ENCODE results near the gene CHCHD6.
"Not testable (repeated sequence)": the region's sequence is repeated elsewhere in the genome, so short reads cannot be mapped to it uniquely, and the experiment has no call there.

CHCHD6 gene

DNA sequence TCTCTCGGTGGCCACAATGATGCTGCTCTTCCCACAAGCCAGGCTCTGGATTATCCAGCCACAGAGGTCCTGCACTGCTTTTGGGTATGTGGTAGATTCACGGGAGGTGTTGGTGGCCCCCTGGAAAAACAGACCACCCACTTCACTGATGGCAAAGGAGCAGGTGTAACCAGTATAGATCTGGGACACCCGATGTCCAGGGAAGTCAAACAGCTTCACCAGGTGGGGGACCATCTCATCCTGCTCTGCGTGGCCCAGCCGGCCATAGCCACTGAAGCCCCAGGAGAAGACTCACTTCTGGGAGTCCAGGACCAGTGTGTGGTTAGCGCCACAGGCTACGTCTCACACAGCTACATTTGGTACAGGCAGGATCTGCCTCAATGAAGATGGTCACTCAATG is 62.6 kb downstream of the CHCHD6 start:
- no peak for DNase-seq (ENCODE audit: low spot score)

DNA sequence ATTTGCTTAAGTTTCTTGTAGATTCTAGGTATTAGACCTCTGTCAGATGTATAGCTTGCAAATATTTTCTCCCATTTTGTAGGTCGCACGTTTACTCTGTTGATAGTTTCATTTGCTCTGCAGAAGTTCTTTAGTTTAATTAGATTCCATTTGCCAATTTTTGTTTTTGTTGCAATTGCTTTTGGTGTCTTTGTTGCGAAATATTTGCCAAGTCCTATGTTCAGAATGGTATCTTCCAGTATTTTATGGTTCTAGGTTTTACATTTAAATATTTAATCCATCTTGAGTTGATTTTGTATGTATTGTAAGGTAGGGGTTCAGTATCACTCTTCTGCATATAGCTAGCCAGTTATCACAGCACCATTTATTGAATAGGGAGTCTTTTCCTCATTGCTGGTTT is 64.9 kb downstream of the CHCHD6 start:
- DNase-seq (ENCODE audit: low spot score) = no peak

DNA sequence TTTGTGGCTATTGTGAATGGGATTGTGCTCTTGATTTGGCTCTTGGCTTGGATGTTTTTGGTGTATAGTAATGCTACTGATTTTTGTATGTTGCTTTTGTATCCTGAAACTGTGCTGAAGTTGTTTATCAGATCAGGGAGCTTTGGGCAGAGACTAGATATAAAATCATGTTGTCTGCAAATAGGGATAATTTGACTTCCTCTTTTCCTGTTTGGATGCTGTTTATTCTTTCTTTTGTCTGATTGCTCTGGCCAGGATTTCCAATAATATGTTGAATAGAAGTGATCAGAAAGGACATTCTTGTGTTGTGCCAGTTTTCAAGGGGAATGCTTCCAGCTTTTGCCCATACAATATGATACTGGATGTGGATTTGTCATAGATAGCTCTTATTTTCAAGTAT is 66.1 kb downstream of the CHCHD6 start:
- no peak for DNase-seq (ENCODE audit: low spot score)

DNA sequence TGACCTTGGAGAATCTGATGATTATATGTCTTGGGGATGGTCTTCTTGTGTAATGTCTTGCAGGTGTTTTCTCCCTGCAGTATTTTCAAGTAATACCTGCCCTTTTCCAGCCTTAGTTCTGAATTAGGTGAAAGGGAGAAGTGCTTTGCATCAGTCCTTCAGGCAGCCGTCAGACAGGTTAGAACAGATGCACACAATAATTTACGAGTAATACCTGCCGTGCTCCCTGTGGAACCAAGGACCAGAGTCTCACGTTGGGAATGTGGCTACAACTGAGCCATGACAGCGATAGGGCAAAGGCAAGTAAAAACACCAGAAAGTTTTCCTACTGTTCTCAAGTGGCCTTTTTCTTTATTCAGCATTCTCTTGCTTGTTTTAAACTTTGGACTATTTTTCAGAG is 69.1 kb downstream of the CHCHD6 start:
- no peak for DNase-seq (ENCODE audit: low spot score)

DNA sequence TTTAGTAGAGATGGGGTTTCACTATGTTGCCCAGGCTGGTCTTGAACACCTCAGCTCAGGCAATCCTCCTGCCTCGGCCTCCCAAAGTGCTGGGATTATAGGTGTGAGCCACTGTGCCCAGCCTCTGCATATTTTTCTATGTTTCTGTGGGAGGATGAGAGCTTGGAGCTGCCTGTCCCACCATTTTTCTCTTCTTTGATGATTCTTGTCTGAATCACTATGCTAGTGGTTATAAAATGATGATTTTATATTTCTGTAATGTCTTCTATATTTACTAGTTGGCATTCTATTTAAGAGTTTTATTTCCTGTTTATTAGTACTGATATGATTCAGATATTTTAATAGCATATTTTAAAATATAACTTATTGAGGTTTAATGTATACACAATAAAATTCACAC is 69.7 kb downstream of the CHCHD6 start:
- DNase-seq (ENCODE audit: low spot score) = no peak

DNA sequence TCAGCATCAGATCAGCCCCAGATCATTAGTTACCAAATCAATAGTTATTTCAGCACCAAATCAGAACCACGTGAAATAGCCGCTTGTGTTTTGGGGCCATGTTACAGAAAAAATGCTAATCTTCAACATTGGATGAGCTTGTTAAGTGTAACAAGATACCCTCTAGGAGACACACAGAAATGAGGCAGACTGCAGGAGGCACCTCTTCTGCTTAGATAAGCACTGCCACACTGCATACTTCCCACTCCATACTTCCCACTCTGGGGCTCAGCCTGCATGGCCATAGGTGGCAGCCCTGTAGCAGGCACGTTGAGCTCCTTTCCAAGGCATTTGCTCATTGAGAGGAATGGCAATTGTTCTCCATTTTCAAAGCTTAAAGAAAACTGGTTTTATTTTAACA is 73.3 kb downstream of the CHCHD6 start:
- no peak for DNase-seq (ENCODE audit: low spot score)

DNA sequence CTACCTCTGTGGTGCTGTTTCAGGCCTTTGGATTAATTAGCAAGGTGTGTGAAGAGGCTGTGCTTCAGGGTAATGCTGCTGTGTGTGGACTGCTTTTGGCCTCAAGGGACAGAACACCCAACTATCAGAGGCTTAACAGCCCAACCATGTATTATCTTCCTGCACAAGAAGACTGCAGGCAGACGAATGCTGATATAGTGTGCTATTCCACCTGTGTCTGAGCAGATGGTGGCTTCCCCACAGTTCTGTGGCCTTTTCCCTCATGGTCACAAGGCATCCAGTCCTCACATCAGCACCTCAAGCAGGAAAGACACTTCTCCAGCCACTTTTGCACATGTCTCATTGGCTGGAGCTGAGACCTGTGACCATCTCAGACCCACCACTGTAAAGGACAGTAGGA is 76.6 kb downstream of the CHCHD6 start:
- no peak for DNase-seq (ENCODE audit: low spot score)

DNA sequence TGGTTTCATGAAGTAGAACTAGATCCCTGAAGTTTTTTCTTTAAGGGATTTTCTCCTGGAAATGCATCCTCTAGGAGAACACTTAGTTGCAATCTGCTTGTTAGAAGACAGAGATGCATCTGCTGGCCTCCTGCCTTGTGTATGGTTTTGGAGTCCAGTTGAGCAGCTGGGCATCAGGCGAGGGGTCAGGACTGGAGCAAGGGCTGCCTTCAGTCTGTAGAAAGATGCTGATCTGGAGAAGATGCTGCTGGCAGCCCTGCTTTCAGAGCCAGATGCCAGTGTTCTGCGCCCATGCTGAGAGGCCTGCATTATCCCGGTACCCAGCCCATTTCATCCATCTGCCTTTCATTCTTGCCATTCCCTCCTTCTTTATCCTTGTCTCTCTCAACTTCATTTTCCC is 77.4 kb downstream of the CHCHD6 start:
- no peak for DNase-seq (ENCODE audit: low spot score)

DNA sequence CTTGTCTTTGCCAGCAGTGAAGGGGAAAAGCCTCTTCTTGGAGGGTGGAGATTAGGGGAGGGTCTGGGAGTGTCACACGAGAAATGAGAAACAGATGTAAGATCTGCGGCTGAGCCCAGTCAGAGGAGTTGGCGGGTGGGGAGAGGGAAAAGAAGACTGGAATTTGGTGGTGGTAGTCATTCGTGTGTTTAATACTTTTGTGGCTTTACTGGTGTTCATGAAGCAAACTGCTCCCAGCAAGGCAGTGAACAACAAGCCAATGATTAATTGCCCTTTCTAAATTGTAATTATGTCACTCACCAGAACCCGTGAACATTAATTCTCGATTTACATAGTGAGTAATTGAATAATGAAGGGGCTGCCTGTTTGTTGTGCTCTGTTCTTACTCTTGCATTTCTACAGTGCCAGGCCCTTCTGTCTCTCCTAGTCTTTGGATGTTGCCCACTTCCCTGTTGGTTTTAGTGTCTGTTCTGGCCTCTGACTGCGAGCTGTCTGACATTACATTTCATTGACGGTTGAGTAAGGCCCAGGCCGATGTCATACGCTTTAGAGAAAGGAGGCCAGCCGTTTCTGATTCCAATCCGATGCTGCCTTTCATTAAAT is 78.0 kb downstream of the CHCHD6 start:
- no peak for DNase-seq (ENCODE audit: low spot score)

DNA sequence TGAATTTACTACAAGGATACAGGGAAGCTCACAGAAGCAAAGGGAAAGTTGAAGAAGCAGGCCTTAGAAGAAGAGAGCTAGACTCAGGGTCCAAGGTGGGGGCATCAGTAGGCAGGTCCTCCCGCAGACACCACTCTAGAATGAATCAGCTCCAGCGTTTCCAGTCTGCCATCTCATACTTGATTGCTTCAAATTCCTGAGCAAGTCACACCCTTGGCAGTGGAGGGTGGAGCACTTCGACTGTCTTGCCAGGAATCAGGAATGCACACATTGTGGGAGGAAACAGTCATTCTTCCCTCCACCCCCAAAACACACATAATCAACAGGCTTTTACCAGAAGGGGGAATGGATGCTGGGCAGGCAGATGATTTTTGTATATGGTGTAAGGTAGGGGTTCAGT is 78.5 kb downstream of the CHCHD6 start:
- DNase-seq (ENCODE audit: low spot score) = no peak

DNA sequence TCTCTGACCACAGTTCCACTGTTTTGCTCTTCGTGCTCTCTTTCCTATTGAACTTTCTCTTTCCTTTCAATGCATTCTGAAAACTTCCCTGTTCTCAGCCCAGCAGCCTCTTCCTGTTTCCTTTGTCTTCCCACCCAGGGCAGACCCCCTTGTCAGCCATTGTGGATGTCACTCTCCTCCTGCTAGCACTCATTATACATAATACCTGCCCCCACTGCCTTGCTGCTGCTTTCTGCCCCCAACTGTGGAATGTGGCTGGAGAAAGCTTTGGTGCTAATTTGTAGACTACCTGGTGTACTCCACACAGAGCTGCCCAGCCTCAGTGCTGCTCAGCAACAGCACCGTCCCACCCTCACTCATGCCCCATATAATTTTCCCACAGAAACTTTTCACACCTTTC is 80.2 kb downstream of the CHCHD6 start:
- DNase-seq (ENCODE audit: low spot score) = no peak

DNA sequence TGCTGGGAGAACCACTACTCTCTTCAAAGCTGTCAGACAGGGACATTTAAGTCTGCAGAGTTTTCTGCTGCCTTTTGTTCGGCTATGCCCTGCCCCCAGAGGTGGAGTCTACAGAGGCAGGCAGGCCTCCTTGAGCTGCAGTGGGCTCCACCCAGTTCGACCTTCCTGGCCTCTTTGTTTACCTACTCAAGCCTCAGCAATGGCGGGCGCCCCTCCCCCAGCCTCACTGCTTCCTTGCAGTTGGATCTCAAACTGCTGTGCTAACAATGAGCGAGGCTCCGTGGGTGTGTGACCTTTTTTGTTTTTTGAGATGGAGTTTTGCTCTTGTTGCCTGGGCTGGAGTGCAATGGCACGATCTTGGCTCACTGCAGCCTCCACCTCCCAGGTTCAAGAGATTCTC is 87.3 kb downstream of the CHCHD6 start:
- DNase-seq (ENCODE audit: low spot score) = not testable (repeated sequence)

DNA sequence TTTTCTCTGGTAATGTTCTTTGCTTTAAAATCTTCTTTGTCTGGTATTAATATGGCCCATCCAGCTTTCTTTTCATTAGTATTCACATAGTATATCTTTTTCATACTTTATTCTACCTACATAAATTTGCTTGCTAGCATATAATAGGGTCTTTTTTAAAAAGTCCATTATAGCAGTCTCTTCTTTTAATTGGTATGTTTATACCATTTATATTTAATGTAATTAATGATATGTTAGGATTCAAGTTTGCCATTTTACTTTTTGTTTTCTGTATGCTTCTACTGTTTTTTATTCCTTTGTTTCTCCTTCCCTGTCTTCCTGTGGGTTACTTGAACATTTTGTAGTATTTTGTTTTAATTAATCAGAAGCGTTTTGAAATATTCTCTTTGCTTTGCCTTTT is 89.0 kb downstream of the CHCHD6 start:
- DNase-seq (ENCODE audit: low spot score) = no peak

DNA sequence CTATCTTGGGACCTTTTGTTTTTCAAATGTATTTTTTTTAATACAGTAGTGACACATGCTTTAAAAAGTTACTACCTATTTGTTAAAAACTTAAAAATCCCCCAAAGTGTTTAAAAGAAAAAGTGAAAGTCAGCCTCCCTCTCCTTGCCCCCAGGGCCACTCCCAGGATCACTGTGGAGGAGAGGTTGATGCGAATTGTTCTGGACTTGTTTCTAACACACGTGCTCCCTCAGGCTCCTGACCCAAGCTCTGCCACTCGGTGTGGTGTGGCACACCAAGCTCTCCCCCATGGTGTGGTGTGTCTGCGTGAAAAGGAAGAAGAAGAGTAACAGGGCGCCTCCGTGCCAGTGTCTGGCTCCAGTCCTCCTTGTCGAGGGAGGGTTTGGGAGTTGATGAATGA is 93.5 kb downstream of the CHCHD6 start:
- DNase-seq (ENCODE audit: low spot score) = no peak

DNA sequence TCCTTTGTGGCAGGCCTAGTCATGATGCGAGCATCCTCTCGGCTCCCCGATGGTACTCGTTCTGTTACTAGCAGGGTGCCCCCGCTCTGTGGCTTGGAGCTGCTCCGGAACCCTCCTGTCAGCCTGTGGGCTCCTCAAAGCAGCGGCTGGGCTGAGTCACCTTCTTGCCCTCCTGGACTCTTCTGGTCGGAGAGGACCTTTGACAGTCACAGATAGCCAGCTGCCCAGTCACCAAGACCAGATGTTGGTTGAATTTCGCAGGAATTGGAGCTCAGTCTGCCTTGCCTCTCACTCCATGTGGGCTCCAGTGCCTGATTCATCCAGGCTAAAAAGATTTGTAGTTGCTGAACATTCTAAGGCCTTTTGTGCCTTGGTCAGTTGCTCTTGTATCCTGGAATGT is 94.5 kb downstream of the CHCHD6 start:
- no peak for DNase-seq (ENCODE audit: low spot score)

DNA sequence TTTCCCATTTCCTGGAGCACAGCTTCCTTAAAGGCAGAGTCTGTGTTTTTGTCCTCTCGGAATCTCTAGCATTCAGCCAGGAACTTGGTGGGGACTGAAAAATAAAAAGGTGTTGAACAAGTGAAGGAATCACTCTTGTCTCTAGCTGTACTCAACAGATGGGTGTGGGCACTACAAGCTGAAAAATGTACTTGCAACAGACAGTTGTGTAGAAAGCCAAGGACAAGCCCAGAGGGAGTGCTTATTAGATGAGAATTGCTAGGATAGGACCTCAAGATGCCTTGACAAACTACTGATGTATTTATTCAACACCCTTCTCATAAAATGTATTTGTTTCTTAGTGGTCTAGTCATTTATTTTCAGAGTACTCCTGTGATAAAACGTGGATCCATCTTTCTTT is 95.1 kb downstream of the CHCHD6 start:
- DNase-seq (ENCODE audit: low spot score) = no peak

DNA sequence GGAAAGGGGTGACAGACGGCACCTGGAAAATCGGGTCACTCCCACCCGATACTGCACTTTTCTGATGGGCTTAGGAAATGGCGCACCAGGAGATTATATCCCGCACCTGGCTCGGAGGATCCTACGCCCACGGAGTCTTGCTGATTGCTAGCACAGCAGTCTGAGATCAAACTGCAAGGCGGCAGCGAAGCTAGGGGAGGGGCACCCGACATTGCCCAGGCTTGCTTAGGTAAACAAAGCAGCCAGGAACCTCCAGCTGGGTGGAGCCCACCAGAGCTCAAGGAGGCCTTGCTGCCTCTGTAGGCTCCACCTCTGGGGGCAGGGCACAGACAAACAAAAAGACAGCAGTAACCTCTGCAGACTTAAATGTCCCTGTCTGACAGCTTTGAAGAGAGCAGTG is 97.3 kb downstream of the CHCHD6 start:
- not testable (repeated sequence) for DNase-seq (ENCODE audit: low spot score)

DNA sequence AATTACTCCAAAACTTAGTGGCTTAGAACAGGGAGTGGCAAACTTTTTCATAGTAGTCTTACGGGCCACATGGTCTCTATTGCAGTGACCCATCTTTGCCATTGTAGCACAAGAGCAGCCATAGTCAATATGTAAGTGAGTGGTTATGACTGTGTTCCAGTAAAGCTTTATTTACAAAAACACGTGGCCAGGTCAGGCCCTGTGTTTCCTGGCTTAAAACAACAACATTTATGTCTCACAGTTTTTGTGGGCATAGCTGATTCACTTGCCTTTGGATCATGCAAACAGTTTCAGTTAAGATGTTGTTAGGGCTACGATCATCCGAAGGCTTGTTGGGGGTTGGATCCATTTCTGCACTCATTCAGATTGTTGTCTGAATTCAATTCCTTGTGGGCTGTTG is 103.8 kb downstream of the CHCHD6 start:
- DNase-seq (ENCODE audit: low spot score) = no peak

DNA sequence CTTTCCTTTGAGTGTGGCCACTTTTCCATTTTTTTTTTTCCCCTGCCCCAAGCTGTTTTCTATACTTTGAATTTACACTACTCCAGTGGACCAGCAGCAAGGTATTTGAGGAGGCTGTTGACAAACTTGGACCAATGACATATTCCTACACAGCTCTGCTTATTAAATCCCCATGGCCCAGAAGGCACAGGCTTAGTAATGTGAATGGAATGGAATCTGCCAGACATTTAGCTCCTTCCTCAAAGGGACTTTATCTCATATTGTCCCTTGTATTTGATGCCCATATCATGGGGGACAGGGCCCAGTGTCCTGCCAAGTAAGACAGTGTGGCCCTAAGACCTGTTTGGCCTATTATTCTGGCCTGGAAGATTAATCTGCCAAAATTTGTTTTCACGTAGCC is 107.5 kb downstream of the CHCHD6 start:
- no peak for DNase-seq (ENCODE audit: low spot score)

DNA sequence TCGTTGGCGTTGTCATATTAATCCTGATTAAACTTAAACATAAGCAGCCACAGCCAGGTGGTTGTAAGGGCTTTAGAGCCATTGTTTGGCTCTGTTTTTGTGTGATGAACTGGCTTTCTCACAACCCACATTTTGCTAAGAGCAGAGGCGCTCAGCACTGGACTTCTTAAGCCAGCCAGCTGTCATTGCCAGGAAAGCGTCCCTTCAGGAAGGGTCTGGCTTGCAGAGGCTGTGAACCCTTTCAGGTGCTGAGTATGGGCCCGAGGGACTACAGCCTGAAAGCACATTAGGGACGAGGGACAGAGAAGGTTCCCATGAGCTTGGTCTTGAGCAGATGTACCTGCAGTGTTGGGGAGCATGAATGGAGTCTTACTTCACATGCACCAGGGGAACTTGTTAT is 112.3 kb downstream of the CHCHD6 start:
- DNase-seq (ENCODE audit: low spot score) = peak; percentile 46

DNA sequence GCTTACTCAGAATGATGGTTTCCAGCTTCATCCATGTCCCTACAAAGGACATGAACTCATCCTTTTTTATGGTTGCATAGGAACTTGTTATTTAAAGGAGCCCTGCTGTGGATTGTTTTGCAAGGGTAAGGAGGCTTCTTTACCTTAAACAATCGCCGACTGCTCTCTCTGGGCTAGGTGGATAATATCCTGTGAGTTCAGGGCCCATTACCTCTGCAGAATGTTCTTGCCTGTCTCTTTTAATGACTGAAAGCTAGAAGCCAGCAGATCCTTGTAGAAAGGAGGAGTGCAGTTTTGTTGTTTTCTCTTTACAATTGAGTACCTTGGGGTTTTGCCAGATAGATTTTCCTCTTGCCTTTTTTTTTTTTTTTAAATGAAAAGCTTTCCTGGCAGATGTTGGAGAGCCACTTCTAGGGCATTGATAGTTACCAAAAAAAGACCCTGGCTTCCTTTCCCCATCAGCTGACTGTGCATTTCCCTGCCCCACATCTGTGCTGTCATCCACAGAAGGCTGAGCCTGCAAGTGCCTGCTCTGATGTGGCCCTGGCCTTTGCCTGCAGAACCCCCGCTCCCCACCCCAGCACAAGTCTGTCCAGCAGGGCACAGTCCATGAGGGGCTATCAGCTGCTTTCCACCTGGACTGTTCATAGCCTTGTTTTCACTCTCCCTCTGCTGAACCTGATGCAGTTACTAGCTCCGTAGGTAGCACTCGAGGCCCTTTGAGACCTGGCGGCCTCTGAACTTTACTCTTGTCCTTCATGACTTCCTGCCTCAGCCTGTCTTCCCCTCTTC is 113.1 kb downstream of the CHCHD6 start:
- no peak for DNase-seq (ENCODE audit: low spot score)

DNA sequence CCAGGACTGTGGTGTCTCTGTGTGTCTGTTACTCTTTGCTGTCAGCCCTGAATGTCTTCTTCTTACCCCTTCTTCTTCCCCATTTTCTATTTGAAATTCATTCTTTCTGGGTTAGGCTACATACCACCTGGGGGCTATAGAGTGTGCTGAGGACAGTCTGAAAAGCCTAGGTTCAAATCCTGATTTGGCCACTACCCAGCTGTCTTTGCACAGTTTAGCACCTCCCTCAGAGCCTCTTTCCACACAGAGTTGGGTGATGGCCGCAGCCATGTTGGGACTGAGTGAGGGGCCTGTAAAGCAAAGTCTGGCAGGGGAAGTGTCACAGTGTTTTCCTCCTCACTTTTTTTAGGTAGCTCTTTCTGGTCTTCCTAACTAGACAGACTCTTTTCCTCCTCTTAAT is 113.7 kb downstream of the CHCHD6 start:
- no peak for DNase-seq (ENCODE audit: low spot score)

DNA sequence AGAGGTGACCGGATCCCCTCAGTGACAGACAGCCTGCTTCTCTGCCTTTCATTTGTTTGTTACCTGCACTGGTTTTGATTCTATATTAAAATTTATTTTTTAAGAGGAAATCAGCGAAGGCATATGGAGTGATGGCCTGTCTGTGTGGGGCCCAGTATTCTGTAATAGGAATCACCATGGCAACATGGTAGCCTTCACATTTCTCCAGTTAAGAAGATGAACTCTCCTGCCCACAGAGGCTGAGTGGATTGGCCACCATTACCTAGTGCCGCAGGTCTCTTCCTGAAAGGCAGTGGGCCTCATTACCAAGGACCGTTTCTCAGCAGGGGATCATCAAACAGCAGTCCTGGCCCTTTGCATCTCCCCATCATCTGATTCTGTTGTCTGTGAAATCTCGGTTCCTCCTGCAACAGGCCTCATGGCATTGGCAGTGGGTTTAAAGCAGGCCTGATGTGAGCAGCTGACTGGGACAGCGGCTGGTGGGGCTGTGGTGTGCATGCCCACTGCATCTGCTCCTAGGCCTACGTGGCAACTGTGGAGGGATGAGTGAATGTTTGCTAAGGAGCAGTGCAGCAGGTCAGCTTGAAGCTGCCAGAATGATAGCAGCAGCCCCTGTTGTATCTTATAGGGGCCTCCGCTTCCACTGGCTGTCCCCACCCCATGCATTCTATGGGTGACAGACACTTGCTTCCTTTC is 114.5 kb downstream of the CHCHD6 start:
- DNase-seq (ENCODE audit: low spot score) = no peak

DNA sequence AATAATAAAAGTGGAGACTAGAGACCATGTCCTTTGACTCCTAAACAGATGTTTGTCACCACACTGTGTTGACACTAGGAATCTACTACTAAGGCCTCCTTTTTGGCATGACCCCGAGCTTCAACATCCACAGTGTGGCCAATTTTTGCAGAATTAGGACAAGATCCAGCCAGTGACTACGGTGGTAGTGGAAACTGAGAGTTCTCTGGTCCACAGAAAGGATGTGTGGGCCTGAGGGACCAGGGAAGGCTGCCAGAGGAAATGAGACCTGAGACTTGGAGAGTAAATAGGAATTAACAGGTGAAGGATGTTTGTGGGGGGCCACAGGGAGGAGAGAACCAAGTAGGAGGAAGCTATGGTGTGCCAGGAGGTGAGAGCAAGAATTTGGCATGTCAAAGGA is 122.7 kb downstream of the CHCHD6 start:
- no peak for DNase-seq (ENCODE audit: low spot score)
